HepG2 (cell line): Measurements from ENCODE around the gene XRCC1. TPM values are rescaled to one million over a fixed set of nuclear protein-coding genes. Genes with fewer than 3 reads are reported as not detected.

Source experiments
- ASH2L ChIP-seq: fragments of 300-600, 200-600 bp; sonication (generic); IDR thresholded peaks from 2 replicates; pipeline ENCODE4 v1.7.0; 2017; ENCODE audit warnings: low read depth, mild to moderate bottlenecking, moderate library complexity, mixed read lengths, low read length; ENCODE audit not compliant: insufficient read length
- DR1 ChIP-seq: sonication (generic); formaldehyde crosslinking; IDR thresholded peaks from 2 replicates; pipeline ENCODE4 v1.8.0; 2021; ENCODE audit warnings: mild to moderate bottlenecking, missing genetic modification reagents, inconsistent platforms
- KAT8 ChIP-seq: IDR thresholded peaks from 2 replicates; pipeline ENCODE4 v1.6.1; 2016; ENCODE audit warnings: missing genetic modification reagents, missing compliant biosample characterization
- KLF6 ChIP-seq: IDR thresholded peaks from 2 replicates; pipeline ENCODE4 v1.8.0; 2016; ENCODE audit warnings: missing biosample characterization, missing genetic modification reagents
- SAFB2 ChIP-seq: sonication (generic); formaldehyde crosslinking; IDR thresholded peaks from 2 replicates; pipeline ENCODE4 v1.5.1; 2020; ENCODE audit warnings: missing genetic modification reagents, low read depth, mild to moderate bottlenecking, borderline replicate concordance
- THAP11 ChIP-seq: IDR thresholded peaks from 2 replicates; pipeline ENCODE4 v1.6.1; 2016; ENCODE audit warnings: missing biosample characterization, missing genetic modification reagents
- ZFP36L1 ChIP-seq: sonication (generic); formaldehyde crosslinking; IDR thresholded peaks from 2 replicates; pipeline ENCODE4 v1.8.0; 2022; ENCODE audit warnings: mild to moderate bottlenecking, missing genetic modification reagents, moderate library complexity
- ZNF235 ChIP-seq: sonication (generic); formaldehyde crosslinking; IDR thresholded peaks from 2 replicates; pipeline ENCODE4 v1.8.1; 2023; ENCODE audit warnings: mild to moderate bottlenecking, missing genetic modification reagents, borderline replicate concordance
- ZNF451 ChIP-seq: sonication (generic); formaldehyde crosslinking; IDR thresholded peaks from 2 replicates; pipeline ENCODE4 v1.5.0; 2020; ENCODE audit warnings: mild to moderate bottlenecking, missing genetic modification reagents
- ZNF607 ChIP-seq: sonication (generic); formaldehyde crosslinking; IDR thresholded peaks from 2 replicates; pipeline ENCODE4 v1.5.1; 2020; ENCODE audit warnings: missing genetic modification reagents, mild to moderate bottlenecking, borderline replicate concordance
- polyA plus RNA-seq, 8 experiments: library from polyadenylated mRNA; depleted of rRNA in 3 of 8; stranded (reverse) in 7 of 8; unstranded in 1 of 8; fragments of >200 nt; fragmentation: Illumina TruSeq in 4 of 8; extraction: Trizol in 4 of 8; gene quantifications; 2 replicates each; pipeline versions ENCODE4 v1.2.1 to v1.2.3, GENCODE V29; 2011 to 2016; ENCODE audit warnings: low read depth in 4 of 8, missing spikeins in 1 of 8, mixed read lengths in 1 of 8; ENCODE audit not compliant: insufficient read depth in 1 of 8
- total RNA-seq, 5 experiments: library from RNA; depleted of rRNA; stranded (reverse); fragments of >200 nt; fragmentation: Illumina TruSeq; extraction: Trizol; gene quantifications; 2 replicates each; pipeline ENCODE4 v1.2.3, GENCODE V29; 2016; ENCODE audit warnings: low read depth in 1 of 5
- TF ChIP-seq, protein P1 (sequence below): sonication (generic); formaldehyde crosslinking; IDR thresholded peaks from 2 replicates; pipeline ENCODE4 v1.4.0; 2020; ENCODE audit warnings: missing genetic modification reagents
- TF ChIP-seq, protein P2 (sequence below): sonication (generic); formaldehyde crosslinking; IDR thresholded peaks from 2 replicates; pipeline ENCODE4 v1.9.0; 2022; ENCODE audit warnings: missing genetic modification reagents, mild to moderate bottlenecking, borderline replicate concordance
- TF ChIP-seq, protein P3 (sequence below): IDR thresholded peaks from 2 replicates; pipeline ENCODE4 v1.4.0; 2020; ENCODE audit warnings: mild to moderate bottlenecking, missing genetic modification reagents
- TF ChIP-seq, protein P4 (sequence below): IDR thresholded peaks from 2 replicates; pipeline ENCODE4 v1.6.1; 2016; ENCODE audit warnings: low read depth, control low read depth
- TF ChIP-seq, protein P5 (sequence below): sonication (generic); formaldehyde crosslinking; IDR thresholded peaks from 2 replicates; pipeline ENCODE4 v1.4.0; 2020; ENCODE audit warnings: missing genetic modification reagents
- TF ChIP-seq, protein P6 (sequence below): sonication (generic); formaldehyde crosslinking; IDR thresholded peaks from 2 replicates; pipeline ENCODE4 v1.4.0; 2020; ENCODE audit warnings: missing genetic modification reagents

Gene XRCC1
- total and polyA plus RNA-seq, 2 of the 13 experiments (the other 11 are each of a cell fraction or from before 2014, with no cell fraction given) = 24.7 to 26.3 TPM

DNA sequence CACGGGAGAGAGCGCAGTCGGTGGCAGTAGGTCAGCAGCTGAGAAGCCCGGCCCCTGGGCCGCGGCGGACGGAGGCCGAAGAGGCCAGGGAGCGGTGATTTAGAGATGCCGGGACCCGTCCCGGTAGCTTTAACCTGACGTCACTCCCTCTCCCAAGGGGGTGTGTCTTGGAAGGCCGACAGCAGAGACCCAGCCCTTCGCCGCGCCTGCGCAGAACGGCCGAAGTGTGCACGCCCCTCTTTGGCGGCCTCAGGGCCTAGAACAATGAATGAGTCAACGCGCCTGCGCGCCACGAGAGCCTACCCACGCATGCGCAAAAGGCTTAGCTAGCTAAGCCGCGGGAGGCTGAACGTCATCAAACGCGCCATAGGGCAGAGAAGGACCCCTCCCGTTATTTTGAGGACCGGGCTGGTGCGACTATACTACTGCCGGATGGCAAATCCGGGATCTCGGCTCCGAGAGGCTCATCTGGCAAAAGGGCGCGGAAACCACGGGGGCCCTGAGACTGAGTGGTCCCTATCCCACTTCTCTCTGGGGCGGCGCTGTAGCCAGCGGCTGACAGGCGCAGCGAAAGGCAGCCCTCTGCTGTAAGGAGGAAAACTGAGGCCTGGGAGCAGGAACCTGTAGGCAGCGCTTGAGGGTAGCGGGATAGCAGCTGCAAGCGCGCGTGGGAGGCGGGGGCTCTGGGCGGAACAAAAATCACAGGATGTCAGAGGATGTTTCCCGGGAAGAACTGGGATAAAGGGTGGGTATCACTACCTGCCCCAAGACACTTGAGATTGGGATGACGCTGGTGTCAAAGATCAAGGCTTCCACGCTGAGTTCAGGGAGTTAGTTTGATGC, 20.9 kb upstream of the XRCC1 start, which contains the start of the genes IRGQ and ZNF576 (continued):
- TF ChIP-seq, protein P1, sequence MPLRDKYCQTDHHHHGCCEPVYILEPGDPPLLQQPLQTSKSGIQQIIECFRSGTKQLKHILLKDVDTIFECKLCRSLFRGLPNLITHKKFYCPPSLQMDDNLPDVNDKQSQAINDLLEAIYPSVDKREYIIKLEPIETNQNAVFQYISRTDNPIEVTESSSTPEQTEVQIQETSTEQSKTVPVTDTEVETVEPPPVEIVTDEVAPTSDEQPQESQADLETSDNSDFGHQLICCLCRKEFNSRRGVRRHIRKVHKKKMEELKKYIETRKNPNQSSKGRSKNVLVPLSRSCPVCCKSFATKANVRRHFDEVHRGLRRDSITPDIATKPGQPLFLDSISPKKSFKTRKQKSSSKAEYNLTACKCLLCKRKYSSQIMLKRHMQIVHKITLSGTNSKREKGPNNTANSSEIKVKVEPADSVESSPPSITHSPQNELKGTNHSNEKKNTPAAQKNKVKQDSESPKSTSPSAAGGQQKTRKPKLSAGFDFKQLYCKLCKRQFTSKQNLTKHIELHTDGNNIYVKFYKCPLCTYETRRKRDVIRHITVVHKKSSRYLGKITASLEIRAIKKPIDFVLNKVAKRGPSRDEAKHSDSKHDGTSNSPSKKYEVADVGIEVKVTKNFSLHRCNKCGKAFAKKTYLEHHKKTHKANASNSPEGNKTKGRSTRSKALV = 0 out of 2 replicates have a peak, but pooled peaks have one; percentile 19
- TF ChIP-seq KLF6 (CRISPR knock-in tag) = peak; percentile 44; the same call in 1 of the 2 replicates
- TF ChIP-seq ASH2L = peak; percentile 87
- TF ChIP-seq, protein P2, sequence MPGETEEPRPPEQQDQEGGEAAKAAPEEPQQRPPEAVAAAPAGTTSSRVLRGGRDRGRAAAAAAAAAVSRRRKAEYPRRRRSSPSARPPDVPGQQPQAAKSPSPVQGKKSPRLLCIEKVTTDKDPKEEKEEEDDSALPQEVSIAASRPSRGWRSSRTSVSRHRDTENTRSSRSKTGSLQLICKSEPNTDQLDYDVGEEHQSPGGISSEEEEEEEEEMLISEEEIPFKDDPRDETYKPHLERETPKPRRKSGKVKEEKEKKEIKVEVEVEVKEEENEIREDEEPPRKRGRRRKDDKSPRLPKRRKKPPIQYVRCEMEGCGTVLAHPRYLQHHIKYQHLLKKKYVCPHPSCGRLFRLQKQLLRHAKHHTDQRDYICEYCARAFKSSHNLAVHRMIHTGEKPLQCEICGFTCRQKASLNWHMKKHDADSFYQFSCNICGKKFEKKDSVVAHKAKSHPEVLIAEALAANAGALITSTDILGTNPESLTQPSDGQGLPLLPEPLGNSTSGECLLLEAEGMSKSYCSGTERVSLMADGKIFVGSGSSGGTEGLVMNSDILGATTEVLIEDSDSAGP = peak; percentile 99
- TF ChIP-seq, protein P3, sequence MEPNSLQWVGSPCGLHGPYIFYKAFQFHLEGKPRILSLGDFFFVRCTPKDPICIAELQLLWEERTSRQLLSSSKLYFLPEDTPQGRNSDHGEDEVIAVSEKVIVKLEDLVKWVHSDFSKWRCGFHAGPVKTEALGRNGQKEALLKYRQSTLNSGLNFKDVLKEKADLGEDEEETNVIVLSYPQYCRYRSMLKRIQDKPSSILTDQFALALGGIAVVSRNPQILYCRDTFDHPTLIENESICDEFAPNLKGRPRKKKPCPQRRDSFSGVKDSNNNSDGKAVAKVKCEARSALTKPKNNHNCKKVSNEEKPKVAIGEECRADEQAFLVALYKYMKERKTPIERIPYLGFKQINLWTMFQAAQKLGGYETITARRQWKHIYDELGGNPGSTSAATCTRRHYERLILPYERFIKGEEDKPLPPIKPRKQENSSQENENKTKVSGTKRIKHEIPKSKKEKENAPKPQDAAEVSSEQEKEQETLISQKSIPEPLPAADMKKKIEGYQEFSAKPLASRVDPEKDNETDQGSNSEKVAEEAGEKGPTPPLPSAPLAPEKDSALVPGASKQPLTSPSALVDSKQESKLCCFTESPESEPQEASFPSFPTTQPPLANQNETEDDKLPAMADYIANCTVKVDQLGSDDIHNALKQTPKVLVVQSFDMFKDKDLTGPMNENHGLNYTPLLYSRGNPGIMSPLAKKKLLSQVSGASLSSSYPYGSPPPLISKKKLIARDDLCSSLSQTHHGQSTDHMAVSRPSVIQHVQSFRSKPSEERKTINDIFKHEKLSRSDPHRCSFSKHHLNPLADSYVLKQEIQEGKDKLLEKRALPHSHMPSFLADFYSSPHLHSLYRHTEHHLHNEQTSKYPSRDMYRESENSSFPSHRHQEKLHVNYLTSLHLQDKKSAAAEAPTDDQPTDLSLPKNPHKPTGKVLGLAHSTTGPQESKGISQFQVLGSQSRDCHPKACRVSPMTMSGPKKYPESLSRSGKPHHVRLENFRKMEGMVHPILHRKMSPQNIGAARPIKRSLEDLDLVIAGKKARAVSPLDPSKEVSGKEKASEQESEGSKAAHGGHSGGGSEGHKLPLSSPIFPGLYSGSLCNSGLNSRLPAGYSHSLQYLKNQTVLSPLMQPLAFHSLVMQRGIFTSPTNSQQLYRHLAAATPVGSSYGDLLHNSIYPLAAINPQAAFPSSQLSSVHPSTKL (CRISPR knock-in tag) = no peak; the same call in 1 of the 2 replicates
- TF ChIP-seq, protein P4, sequence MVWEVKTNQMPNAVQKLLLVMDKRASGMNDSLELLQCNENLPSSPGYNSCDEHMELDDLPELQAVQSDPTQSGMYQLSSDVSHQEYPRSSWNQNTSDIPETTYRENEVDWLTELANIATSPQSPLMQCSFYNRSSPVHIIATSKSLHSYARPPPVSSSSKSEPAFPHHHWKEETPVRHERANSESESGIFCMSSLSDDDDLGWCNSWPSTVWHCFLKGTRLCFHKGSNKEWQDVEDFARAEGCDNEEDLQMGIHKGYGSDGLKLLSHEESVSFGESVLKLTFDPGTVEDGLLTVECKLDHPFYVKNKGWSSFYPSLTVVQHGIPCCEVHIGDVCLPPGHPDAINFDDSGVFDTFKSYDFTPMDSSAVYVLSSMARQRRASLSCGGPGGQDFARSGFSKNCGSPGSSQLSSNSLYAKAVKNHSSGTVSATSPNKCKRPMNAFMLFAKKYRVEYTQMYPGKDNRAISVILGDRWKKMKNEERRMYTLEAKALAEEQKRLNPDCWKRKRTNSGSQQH (CRISPR knock-in tag) = no peak
- TF ChIP-seq KAT8 (CRISPR knock-in tag) = peak; percentile 98
- peak; percentile 67; the same call in 1 of the 2 replicates for TF ChIP-seq DR1 (CRISPR knock-in tag)
- TF ChIP-seq ZNF607 (CRISPR knock-in tag) = peak; percentile 82
- TF ChIP-seq ZFP36L1 (CRISPR knock-in tag) = 0 out of 2 replicates have a peak, but pooled peaks have one; percentile 35
- peak; percentile 97 for TF ChIP-seq THAP11
- 0 out of 2 replicates have a peak, but pooled peaks have one; percentile 41 for TF ChIP-seq ZNF451
- TF ChIP-seq, protein P5, sequence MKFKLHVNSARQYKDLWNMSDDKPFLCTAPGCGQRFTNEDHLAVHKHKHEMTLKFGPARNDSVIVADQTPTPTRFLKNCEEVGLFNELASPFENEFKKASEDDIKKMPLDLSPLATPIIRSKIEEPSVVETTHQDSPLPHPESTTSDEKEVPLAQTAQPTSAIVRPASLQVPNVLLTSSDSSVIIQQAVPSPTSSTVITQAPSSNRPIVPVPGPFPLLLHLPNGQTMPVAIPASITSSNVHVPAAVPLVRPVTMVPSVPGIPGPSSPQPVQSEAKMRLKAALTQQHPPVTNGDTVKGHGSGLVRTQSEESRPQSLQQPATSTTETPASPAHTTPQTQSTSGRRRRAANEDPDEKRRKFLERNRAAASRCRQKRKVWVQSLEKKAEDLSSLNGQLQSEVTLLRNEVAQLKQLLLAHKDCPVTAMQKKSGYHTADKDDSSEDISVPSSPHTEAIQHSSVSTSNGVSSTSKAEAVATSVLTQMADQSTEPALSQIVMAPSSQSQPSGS (CRISPR knock-in tag) = peak; percentile 95
- TF ChIP-seq, protein P6, sequence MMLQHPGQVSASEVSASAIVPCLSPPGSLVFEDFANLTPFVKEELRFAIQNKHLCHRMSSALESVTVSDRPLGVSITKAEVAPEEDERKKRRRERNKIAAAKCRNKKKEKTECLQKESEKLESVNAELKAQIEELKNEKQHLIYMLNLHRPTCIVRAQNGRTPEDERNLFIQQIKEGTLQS = 0 out of 2 replicates have a peak, but pooled peaks have one; percentile 16
- TF ChIP-seq ZNF235 = no peak
- peak; percentile 4; the same call in 1 of the 2 replicates for TF ChIP-seq SAFB2
